Measurements from ENCODE around the gene KCNH3.

DNA sequence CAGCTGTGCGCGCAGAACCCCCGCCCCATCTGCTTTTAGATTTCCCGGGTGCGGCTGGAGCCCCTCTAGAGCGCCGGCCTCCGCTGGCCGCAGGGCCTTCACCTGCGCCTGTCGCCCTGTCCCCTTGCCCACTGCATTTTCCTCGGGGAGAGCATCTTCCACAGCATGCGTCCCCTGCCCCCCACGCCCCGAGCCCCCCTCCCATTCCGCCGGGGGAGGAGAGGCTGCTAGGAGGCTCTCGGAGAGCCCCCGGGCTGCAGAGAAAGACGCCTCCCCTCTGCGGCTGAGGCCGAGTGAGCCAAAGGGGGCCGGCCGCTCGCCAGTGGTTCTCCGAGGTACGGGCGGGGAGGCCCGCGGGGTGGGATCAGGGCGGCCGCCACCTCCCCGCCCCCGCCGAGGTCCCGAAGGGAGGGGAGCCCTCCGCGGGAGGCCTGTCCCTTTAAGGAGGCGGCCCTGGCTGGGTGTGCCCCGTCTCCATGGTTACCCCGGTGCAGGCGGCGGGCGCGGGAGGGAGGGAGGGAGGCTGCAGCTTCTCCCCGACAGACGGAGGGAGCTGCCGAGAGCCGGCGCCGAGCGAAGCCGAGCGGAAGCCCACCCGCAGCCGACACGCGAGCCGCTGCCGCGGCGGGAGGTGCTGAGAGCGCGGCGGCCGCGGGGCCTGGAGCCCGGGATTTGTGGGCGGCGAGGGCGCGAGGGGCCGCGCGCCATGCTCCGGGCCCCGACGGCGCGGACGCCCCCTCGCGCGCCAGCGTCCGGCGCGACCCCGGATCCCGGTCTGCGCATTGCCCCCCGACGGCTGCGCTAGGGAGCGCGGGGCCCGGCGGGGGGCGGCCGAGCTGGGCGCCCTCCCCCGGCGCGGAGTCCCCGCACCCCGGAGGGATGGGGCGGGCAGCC is at the start of gene KCNH3:
- TF ChIP-seq, protein P1, sequence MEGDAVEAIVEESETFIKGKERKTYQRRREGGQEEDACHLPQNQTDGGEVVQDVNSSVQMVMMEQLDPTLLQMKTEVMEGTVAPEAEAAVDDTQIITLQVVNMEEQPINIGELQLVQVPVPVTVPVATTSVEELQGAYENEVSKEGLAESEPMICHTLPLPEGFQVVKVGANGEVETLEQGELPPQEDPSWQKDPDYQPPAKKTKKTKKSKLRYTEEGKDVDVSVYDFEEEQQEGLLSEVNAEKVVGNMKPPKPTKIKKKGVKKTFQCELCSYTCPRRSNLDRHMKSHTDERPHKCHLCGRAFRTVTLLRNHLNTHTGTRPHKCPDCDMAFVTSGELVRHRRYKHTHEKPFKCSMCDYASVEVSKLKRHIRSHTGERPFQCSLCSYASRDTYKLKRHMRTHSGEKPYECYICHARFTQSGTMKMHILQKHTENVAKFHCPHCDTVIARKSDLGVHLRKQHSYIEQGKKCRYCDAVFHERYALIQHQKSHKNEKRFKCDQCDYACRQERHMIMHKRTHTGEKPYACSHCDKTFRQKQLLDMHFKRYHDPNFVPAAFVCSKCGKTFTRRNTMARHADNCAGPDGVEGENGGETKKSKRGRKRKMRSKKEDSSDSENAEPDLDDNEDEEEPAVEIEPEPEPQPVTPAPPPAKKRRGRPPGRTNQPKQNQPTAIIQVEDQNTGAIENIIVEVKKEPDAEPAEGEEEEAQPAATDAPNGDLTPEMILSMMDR (IDR thresholded peaks at IDR 0.05; ENCODE audit: extremely low read depth in 1 of 2, insufficient read depth in 1 of 2, low read depth in 1 of 2, low read length in 2 of 2), result no peak
- TF ChIP-seq POLR2A (IDR thresholded peaks at IDR 0.05; ENCODE audit: low read depth, low read length), result no peak
- no peak for TF ChIP-seq EZH2 (IDR thresholded peaks at IDR 0.05; ENCODE audit: borderline replicate concordance, low read depth, low read length, severe bottlenecking)
- TF ChIP-seq, protein P2, sequence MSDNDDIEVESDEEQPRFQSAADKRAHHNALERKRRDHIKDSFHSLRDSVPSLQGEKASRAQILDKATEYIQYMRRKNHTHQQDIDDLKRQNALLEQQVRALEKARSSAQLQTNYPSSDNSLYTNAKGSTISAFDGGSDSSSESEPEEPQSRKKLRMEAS (IDR thresholded peaks at IDR 0.05; ENCODE audit: insufficient read depth, insufficient read length), result no peak

All from endothelial cell of umbilical vein (primary cell).